T-cell (primary cell): ENCODE measurements around the gene APOC1. TPM values are rescaled to one million over a fixed set of nuclear protein-coding genes. Genes with fewer than 3 reads are reported as not detected.

Source experiments
- ATAC-seq, 4 experiments: fragments of 200-7000 bp in 3 of 4; fragments of 150-1000 bp in 1 of 4; cut with Tn5 transposase; replicated peaks in 1 of 4; 1 replicate in 3 of 4; 2 replicates in 1 of 4; pipeline ENCODE4 v1.10.0; 2021; ENCODE audit warnings: moderate library complexity in 3 of 4, mild to moderate bottlenecking in 2 of 4, moderate number of reproducible peaks in 1 of 4
- CTCF ChIA-PET, 2 donors: fragments of 300-600 bp; sonication (Branson Sonifier 250); formaldehyde crosslinking; loops; one replicate each; lab custom pipeline; 2022; ENCODE audit warnings: antibody characterized with exemption in 2 of 2; lab: Charles Lee
- POLR2A ChIA-PET, 2 donors: fragments of 300-600 bp; sonication (Branson Sonifier 250); formaldehyde crosslinking; loops; one replicate each; lab custom pipeline; 2022; ENCODE audit warnings: antibody characterized with exemption in 2 of 2; lab: Charles Lee
- DNase-seq, 35 experiments: peaks; one replicate each; pipeline versions ENCODE4 v3.0.0 to v3.0.0-alpha.2; 2013 to 2023
- H3K27ac ChIP-seq: one replicate; pipeline ENCODE4 v1.5.1; 2013; ENCODE audit warnings: low read length
- H3K27me3 ChIP-seq, 2 experiments: replicated peaks in 1 of 2; 1 replicate in 1 of 2; 2 replicates in 1 of 2; pipeline versions ENCODE4 v1.6.1 to v1.7.0; 2013; ENCODE audit warnings: low read length in 1 of 2, mixed read lengths in 1 of 2; ENCODE audit not compliant: control insufficient read depth in 2 of 2, insufficient read depth in 2 of 2; ENCODE audit errors: extremely low read depth in 1 of 2
- H3K36me3 ChIP-seq, 2 donors: 1 replicate in 1 of 2; 2 replicates in 1 of 2; pipeline versions ENCODE4 v1.6.1 to v1.7.0; 2013; ENCODE audit warnings: low read length in 1 of 2; ENCODE audit not compliant: control insufficient read depth in 2 of 2, insufficient read depth in 1 of 2; ENCODE audit errors: extremely low read depth in 1 of 2
- H3K4me1 ChIP-seq, 2 experiments: 1 replicate in 1 of 2; 2 replicates in 1 of 2; pipeline versions ENCODE4 v1.6.1 to v1.7.0; 2013; ENCODE audit warnings: low read length in 2 of 2, mixed read lengths in 1 of 2; ENCODE audit not compliant: insufficient read depth in 2 of 2, control insufficient read depth in 1 of 2; ENCODE audit errors: extremely low read depth in 1 of 2
- H3K4me3 ChIP-seq, 2 donors: 1 replicate in 1 of 2; 2 replicates in 1 of 2; pipeline versions ENCODE4 v1.5.1 to v1.7.0; 2013; ENCODE audit warnings: mild to moderate bottlenecking in 2 of 2, low read length in 1 of 2, moderate library complexity in 1 of 2; ENCODE audit not compliant: control insufficient read depth in 1 of 2; ENCODE audit errors: extremely low read depth in 1 of 2
- H3K9me3 ChIP-seq: 2 replicates; pipeline ENCODE4 v1.7.0; 2013
- H3K27ac Mint-ChIP-seq, 2 donors: one replicate each; pipeline ENCODE4 v1.8.0; 2020 to 2021; ENCODE audit warnings: mild to moderate bottlenecking in 2 of 2, mixed read lengths in 2 of 2
- H3K27me3 Mint-ChIP-seq, 2 donors: one replicate each; pipeline ENCODE4 v1.8.0; 2021 to 2022; ENCODE audit warnings: mixed read lengths in 2 of 2
- H3K36me3 Mint-ChIP-seq: one replicate; pipeline ENCODE4 v1.8.0; 2021; ENCODE audit warnings: mixed read lengths
- H3K4me1 Mint-ChIP-seq, 3 donors: one replicate each; pipeline ENCODE4 v1.8.0; 2020 to 2022; ENCODE audit warnings: mixed read lengths in 3 of 3, mild to moderate bottlenecking in 1 of 3
- H3K4me3 Mint-ChIP-seq, 3 donors: one replicate each; pipeline ENCODE4 v1.8.0; 2020 to 2022; ENCODE audit warnings: mild to moderate bottlenecking in 3 of 3, mixed read lengths in 3 of 3, moderate library complexity in 3 of 3
- H3K9me3 Mint-ChIP-seq, 3 donors: one replicate each; pipeline ENCODE4 v1.8.0; 2020 to 2022; ENCODE audit warnings: mixed read lengths in 3 of 3
- WGBS: methylation state at CpG from one replicate; pipeline ENCODE4 v1.1.5; 2013; ENCODE audit warnings: missing lambda C conversion rate; ENCODE audit not compliant: insufficient coverage; 5-methylcytosine and 5-hydroxymethylcytosine counted together
- total RNA-seq, 35 experiments: library from RNA in 6 of 35; stranded (reverse) in 6 of 35; fragments of 120-200 nt in 1 of 35; gene quantifications; one replicate each; pipeline versions ENCODE4 v1.2.1 to v1.2.4 and lab custom pipeline; 2013 to 2026

Gene APOC1
- total RNA-seq, 5 donors from 2014 or later (not counting 1 experiment from before 2014, with no cell fraction given) = 2.8 to 8.5 (median 3.9) TPM; not detected in 2

DNA sequence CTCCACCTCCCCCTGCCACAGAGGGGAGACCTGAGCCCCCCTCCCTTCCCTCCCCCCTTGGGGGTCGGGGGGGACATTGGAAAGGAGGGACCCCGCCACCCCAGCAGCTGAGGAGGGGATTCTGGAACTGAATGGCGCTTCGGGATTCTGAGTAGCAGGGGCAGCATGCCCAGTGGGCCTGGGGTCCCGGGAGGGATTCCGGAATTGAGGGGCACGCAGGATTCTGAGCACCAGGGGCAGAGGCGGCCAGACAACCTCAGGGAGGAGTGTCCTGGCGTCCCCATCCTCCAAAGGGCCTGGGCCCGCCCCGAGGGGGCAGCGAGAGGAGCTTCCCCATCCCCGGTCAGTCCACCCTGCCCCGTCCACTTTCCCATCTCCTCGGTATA is 11.2 kb upstream of the APOC1 start:
- Histone ChIP-seq H3K27ac (no peak overlapping the region), H3K4me3 (no peak overlapping the region), H3K9me3 (no peaks in the 10 kb centered on the region), H3K36me3 (peaks cover 11 to 29% of the 10 kb centered on the region in 2 donors), H3K4me1 (peaks cover 0 to 17% of the 10 kb centered on the region in 2 experiments), H3K27me3 (peaks cover 0 to 45% of the 10 kb centered on the region in 2 experiments)
- ATAC-seq (peak in 1 of 4 experiments; percentile 7), DNase-seq (no peak)
- Mint-ChIP-seq H3K27ac (no peak overlapping the region), H3K4me3 (no peak overlapping the region), H3K27me3 (peaks cover 19 to 20% of the 10 kb centered on the region in 2 donors), H3K36me3 (peaks cover 11% of the 10 kb centered on the region), H3K4me1 (peaks cover 8 to 12% (median 8%) of the 10 kb centered on the region in 3 donors), H3K9me3 (no peaks in the 10 kb centered on the region)
- ChIA-PET POLR2A (no interaction called here), CTCF (interaction anchor here in 1 of 2 donors (0.6 kb wide), 1 partner anchor 793 kb away, joined by 4 read pairs; no protein-coding TSS in a partner anchor)
- WGBS = 100% methylated on average over 2 of the region's 15 CpGs

GRCh38 chr19:44903602-44904425 is 10.6 kb upstream of the APOC1 start:
- peaks cover 8 to 12% (median 8%) of the 10 kb centered on the region in 3 donors for H3K4me1 Mint-ChIP-seq
- POLR2A ChIA-PET = no interaction called here

GRCh38 chr19:44904426-44904994 is 9.9 kb upstream of the APOC1 start:
- Histone ChIP-seq H3K27ac (no peak overlapping the region), H3K4me3 (no peak overlapping the region), H3K4me1 (peaks cover 0 to 17% of the 10 kb centered on the region in 2 experiments), H3K36me3 (peaks cover 11 to 24% of the 10 kb centered on the region in 2 donors), H3K27me3 (peaks cover 0 to 47% of the 10 kb centered on the region in 2 experiments), H3K9me3 (no peaks in the 10 kb centered on the region)
- DNase-seq (no peak), ATAC-seq (no peak)
- Mint-ChIP-seq H3K36me3 (peaks cover 10% of the 10 kb centered on the region), H3K4me3 (no peak overlapping the region), H3K9me3 (no peaks in the 10 kb centered on the region), H3K27ac (no peak overlapping the region), H3K4me1 (peaks cover 8 to 12% (median 8%) of the 10 kb centered on the region in 3 donors), H3K27me3 (peaks cover 19 to 23% of the 10 kb centered on the region in 2 donors)
- WGBS = 84% methylated on average over 10 of the region's 12 CpGs
- CTCF ChIA-PET = no interaction called here
- POLR2A ChIA-PET = interaction anchor here in 1 of 2 donors (0.6 kb wide), 1 partner anchor 124 kb away, joined by 3 read pairs; no protein-coding TSS in a partner anchor

More at GRCh38 chr19:44903602-44904425, 10.6 kb upstream of the APOC1 start:
- Mint-ChIP-seq H3K4me3 (no peak overlapping the region), H3K27me3 (peaks cover 19 to 20% of the 10 kb centered on the region in 2 donors), H3K36me3 (peaks cover 10% of the 10 kb centered on the region), H3K27ac (no peak overlapping the region), H3K9me3 (no peaks in the 10 kb centered on the region)
- Histone ChIP-seq H3K27ac (no peak overlapping the region), H3K4me1 (peaks cover 0 to 17% of the 10 kb centered on the region in 2 experiments), H3K27me3 (peaks cover 0 to 47% of the 10 kb centered on the region in 2 experiments), H3K9me3 (no peaks in the 10 kb centered on the region), H3K36me3 (peaks cover 11 to 28% of the 10 kb centered on the region in 2 donors), H3K4me3 (no peak overlapping the region)
- peak; percentile 57 to 74 (median 63) for ATAC-seq
- DNase-seq = peak; percentile 19 to 80 (median 63)
- WGBS = 36% methylated on average over 21 of the region's 24 CpGs
- CTCF ChIA-PET = no interaction called here

GRCh38 chr19:44905437-44906160 is 8.8 kb upstream of the APOC1 start, which contains the start of gene APOE:
APOE (plus strand) TSS chr19:44905796; CDS start chr19:44906625, 829 bp downstream.
- DNase-seq (no peak), ATAC-seq (no peak)
- H3K4me3 ChIP-seq = no peak within 1 kb of the TSS
- ChIA-PET POLR2A (interaction anchor here (0.6 to 0.8 kb wide), 4 partner anchors 10 to 123 kb away, joined by 3 to 17 read pairs (median 4); no protein-coding TSS in a partner anchor), CTCF (interaction anchor here (0.6 to 0.8 kb wide), 2 partner anchors 49 to 280 kb away, joined by 3 to 5 read pairs; no protein-coding TSS in a partner anchor)
- H3K27ac ChIP-seq = no peak within 1 kb of the TSS
- Mint-ChIP-seq H3K27me3 (peaks cover 19 to 23% of the 10 kb centered on the region in 2 donors), H3K9me3 (no peaks in the 10 kb centered on the region), H3K4me1 (peaks cover 8 to 12% (median 8%) of the 10 kb centered on the region in 3 donors), H3K27ac (no peak within 1 kb of the TSS), H3K36me3 (peaks cover 7% of the 10 kb centered on the region), H3K4me3 (peak within 1 kb of the TSS in 1 of 3 donors; percentile 43)
- WGBS = 5% methylated on average over 16 of the region's 20 CpGs
- peaks cover 0 to 17% of the 10 kb centered on the region in 2 experiments for H3K4me1 ChIP-seq
- no peaks in the 10 kb centered on the region for H3K9me3 ChIP-seq
- peaks cover 6 to 14% of the 10 kb centered on the region in 2 donors for H3K36me3 ChIP-seq
- H3K27me3 ChIP-seq = peaks cover 0 to 51% of the 10 kb centered on the region in 2 experiments

- no peaks in the 10 kb centered on the region for H3K9me3 Mint-ChIP-seq
- H3K4me3 ChIP-seq = no peak overlapping the region
- peaks cover 0 to 17% of the 10 kb centered on the region in 2 experiments for H3K4me1 ChIP-seq
- no peak overlapping the region for H3K4me3 Mint-ChIP-seq
- H3K36me3 ChIP-seq = peaks cover 0 to 5% of the 10 kb centered on the region in 2 donors
- no peak overlapping the region for H3K27ac ChIP-seq
- H3K27ac Mint-ChIP-seq = no peak overlapping the region
- H3K4me1 Mint-ChIP-seq = peaks cover 8 to 12% (median 8%) of the 10 kb centered on the region in 3 donors
- 94% methylated on average over 11 of the region's 12 CpGs for WGBS
- DNase-seq = no peak
- peaks cover 0 to 67% of the 10 kb centered on the region in 2 experiments for H3K27me3 ChIP-seq
- no peak for ATAC-seq
- ChIA-PET POLR2A (interaction anchor here in 1 of 2 donors (0.6 kb wide), 1 partner anchor 298 kb away, joined by 3 read pairs; no protein-coding TSS in a partner anchor), CTCF (no interaction called here)
- no peaks in the 10 kb centered on the region for H3K9me3 ChIP-seq
- H3K27me3 Mint-ChIP-seq = peaks cover 28 to 35% of the 10 kb centered on the region in 2 donors
- peaks cover 5% of the 10 kb centered on the region for H3K36me3 Mint-ChIP-seq
These were observed 6.8 kb upstream of the APOC1 start for GRCh38 chr19:44907613-44908012.
